ENCODE data around the gene SCG2.

The SCG2 gene

GRCh38 chr2:223563462-223563861 lies 38.7 kb downstream of the SCG2 start:
- DNase-seq: no peak

GRCh38 chr2:223562078-223562477 lies 40.1 kb downstream of the SCG2 start:
- no peak for DNase-seq

GRCh38 chr2:223560749-223561435 lies 41.3 kb downstream of the SCG2 start:
- DNase-seq: no peak

GRCh38 chr2:223558970-223559369 lies 43.2 kb downstream of the SCG2 start:
- DNase-seq: no peak

DNA sequence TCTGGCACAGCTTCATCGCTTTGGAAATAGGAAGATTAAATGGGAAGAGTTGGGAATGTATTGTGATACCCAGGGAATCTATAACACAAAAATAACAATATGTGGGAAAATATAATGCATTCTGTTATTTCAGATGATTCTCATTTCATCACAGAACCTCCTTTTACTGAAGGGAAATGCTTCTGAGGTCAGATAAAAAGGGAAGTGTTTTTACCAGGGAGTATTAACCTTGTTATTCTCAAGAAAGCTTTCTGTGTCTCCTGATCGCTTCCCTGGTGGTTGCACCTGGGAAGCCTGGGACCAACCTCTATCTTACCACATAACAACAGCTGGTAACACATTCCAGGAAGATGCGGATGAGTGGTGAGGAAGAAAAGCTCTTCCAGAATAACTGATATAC lies 47.2 kb downstream of the SCG2 start:
- DNase-seq: no peak

DNA sequence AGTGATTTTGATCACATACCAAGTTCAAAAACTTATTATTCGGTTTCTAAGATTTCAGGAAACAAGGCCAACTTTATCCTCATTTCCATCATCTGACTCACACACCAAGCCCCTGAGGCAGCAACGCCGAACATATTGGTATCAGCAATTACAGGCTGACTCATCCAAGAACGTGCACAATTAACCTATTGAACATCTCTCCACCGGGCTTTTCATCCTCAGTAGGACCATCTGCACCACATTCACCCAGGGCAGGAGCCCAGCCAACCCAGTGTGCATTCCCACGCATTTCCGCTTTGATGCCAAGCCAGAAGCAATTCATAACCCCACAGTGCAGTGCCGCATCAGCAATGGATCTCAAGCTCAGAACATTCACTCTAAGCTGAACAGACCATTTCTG lies 52.9 kb downstream of the SCG2 start:
- DNase-seq: no peak

DNA sequence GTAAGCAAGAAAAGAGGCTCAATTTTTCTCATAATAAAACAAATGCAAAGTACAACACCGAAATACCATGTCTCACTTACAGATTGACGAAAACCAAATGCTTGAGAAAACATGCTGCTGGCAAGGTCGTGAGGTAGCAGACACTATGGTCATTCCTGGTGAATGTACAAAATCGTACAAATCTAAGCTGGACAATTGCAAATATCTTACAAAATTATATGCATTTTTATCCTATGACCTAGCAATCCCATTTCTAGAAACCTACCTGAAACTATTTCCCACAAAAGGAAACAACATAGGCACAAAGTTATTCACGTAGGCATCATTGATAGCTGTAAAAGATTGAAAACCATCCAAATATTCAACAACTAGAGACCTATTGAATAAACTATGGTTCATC lies 54.0 kb downstream of the SCG2 start:
- no peak for DNase-seq

Data from bone marrow (tissue), 2 donors.